ENCODE results near the gene KIAA0825.

DNA sequence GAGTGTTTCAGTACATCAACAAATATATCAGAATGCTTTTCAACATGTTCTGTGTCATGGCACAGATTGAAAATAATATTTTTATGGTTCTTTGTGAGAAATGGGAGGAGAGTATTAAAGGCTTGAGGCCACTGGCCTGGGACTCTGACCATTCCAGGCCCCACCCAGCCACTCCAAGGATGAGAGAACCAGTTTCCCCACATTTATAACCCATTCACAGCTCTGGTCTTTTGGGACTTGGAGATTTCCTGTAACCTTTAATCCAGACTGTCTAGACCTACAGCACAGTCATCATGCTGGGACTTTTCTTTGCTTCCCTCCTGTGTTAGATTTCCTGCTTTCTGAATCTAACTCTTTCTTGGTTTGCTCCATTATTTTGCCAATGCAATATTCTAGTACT is 389.6 kb downstream of the KIAA0825 start:
- TF ChIP-seq, protein P1, sequence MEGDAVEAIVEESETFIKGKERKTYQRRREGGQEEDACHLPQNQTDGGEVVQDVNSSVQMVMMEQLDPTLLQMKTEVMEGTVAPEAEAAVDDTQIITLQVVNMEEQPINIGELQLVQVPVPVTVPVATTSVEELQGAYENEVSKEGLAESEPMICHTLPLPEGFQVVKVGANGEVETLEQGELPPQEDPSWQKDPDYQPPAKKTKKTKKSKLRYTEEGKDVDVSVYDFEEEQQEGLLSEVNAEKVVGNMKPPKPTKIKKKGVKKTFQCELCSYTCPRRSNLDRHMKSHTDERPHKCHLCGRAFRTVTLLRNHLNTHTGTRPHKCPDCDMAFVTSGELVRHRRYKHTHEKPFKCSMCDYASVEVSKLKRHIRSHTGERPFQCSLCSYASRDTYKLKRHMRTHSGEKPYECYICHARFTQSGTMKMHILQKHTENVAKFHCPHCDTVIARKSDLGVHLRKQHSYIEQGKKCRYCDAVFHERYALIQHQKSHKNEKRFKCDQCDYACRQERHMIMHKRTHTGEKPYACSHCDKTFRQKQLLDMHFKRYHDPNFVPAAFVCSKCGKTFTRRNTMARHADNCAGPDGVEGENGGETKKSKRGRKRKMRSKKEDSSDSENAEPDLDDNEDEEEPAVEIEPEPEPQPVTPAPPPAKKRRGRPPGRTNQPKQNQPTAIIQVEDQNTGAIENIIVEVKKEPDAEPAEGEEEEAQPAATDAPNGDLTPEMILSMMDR (conservative IDR thresholded peaks at IDR 0.05; ENCODE audit: low read length), result no peak
- no peak for TF ChIP-seq EZH2phosphoT487 (IDR thresholded peaks at IDR 0.05; ENCODE audit: borderline replicate concordance, low read depth, low read length)
